ENCODE measurements around the gene DBN1.

DNA sequence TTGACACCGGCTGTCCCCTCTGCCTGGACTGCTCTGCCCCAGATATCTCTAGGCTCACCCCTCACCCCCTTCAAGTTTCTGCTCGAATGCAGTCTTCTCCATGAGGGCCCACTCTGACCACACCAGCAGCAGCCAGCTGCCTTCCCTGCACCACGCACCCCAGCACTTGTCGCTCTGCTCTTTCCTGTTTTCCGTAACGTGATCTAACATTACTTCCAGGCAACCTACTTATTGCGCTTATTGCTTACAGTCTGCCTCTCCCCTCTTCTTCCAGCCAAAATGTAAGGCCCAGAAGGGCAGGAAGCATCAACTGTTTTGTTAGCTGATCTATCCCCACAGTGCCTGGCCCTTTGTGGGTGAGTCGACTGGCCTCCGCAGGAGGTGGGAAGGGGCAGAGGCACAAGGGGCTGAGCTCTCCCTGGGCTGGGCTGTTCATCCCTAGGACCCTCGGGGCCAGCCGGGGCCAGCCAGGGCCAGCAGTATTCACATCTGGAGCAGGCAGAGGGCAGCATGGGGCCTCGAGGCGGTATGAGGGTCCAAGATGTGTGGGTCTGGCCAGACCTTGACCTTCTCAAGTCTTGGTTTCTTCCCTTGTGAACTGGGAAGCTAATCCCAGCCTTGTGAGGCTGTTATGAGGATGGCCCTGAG is 11.6 kb upstream of the DBN1 start:
- TF ChIP-seq CTCF (IDR thresholded peaks at IDR 0.05; ENCODE audit: insufficient read depth, low read depth, low read length) (no peak), EZH2 (IDR thresholded peaks at IDR 0.05; ENCODE audit: insufficient read depth, low read length) (no peak)

Measured in astrocyte (in vitro differentiated cells and primary cell).